HL-60 (cell line): ENCODE measurements around the gene SLAIN2.

Source experiments
- GABPA ChIP-seq: IDR thresholded peaks from 2 replicates; pipeline ENCODE4 v1.6.1; 2012; ENCODE audit warnings: low read depth
- POLR2AphosphoS5 ChIP-seq: IDR thresholded peaks from 2 replicates; pipeline ENCODE4 v1.6.1; 2012; ENCODE audit warnings: low read depth
- SPI1 ChIP-seq: IDR thresholded peaks from 2 replicates; pipeline ENCODE4 v1.6.1; 2012; ENCODE audit warnings: low read depth, mild to moderate bottlenecking, borderline replicate concordance
- TF ChIP-seq, protein P1 (sequence below): IDR thresholded peaks from one replicate; pipeline ENCODE4 v1.5.1; 2011; ENCODE audit warnings: low read length, control low read depth, inconsistent platforms; ENCODE audit not compliant: insufficient read depth
- TF ChIP-seq, protein P2 (sequence below): IDR thresholded peaks from 2 replicates; pipeline ENCODE4 v1.6.1; 2012; ENCODE audit warnings: low read depth; ENCODE audit not compliant: insufficient replicate concordance

DNA sequence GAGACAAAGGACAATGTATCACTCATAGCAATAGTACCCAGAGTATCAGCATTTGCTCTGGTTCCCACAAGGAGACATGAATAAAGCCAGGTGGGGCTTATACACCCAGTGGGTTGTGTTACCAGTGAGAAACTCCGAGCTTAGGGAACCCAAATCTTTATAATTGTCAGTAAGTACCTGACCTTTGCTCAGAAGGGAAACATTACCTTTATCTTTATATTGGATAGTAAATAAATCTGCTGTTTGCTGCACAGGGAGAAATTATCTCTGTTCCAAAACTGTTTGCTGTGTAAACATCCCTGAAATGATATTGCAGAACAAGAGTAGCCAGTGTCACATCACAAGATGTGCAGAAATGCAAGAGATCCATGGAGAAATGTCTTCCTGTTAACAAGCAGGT, 12.1 kb upstream of the SLAIN2 start:
- TF ChIP-seq POLR2AphosphoS5, result no peak
- TF ChIP-seq, protein P1, sequence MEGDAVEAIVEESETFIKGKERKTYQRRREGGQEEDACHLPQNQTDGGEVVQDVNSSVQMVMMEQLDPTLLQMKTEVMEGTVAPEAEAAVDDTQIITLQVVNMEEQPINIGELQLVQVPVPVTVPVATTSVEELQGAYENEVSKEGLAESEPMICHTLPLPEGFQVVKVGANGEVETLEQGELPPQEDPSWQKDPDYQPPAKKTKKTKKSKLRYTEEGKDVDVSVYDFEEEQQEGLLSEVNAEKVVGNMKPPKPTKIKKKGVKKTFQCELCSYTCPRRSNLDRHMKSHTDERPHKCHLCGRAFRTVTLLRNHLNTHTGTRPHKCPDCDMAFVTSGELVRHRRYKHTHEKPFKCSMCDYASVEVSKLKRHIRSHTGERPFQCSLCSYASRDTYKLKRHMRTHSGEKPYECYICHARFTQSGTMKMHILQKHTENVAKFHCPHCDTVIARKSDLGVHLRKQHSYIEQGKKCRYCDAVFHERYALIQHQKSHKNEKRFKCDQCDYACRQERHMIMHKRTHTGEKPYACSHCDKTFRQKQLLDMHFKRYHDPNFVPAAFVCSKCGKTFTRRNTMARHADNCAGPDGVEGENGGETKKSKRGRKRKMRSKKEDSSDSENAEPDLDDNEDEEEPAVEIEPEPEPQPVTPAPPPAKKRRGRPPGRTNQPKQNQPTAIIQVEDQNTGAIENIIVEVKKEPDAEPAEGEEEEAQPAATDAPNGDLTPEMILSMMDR, result no peak
- TF ChIP-seq, protein P2, sequence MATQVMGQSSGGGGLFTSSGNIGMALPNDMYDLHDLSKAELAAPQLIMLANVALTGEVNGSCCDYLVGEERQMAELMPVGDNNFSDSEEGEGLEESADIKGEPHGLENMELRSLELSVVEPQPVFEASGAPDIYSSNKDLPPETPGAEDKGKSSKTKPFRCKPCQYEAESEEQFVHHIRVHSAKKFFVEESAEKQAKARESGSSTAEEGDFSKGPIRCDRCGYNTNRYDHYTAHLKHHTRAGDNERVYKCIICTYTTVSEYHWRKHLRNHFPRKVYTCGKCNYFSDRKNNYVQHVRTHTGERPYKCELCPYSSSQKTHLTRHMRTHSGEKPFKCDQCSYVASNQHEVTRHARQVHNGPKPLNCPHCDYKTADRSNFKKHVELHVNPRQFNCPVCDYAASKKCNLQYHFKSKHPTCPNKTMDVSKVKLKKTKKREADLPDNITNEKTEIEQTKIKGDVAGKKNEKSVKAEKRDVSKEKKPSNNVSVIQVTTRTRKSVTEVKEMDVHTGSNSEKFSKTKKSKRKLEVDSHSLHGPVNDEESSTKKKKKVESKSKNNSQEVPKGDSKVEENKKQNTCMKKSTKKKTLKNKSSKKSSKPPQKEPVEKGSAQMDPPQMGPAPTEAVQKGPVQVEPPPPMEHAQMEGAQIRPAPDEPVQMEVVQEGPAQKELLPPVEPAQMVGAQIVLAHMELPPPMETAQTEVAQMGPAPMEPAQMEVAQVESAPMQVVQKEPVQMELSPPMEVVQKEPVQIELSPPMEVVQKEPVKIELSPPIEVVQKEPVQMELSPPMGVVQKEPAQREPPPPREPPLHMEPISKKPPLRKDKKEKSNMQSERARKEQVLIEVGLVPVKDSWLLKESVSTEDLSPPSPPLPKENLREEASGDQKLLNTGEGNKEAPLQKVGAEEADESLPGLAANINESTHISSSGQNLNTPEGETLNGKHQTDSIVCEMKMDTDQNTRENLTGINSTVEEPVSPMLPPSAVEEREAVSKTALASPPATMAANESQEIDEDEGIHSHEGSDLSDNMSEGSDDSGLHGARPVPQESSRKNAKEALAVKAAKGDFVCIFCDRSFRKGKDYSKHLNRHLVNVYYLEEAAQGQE, result no peak
- no peak for TF ChIP-seq GABPA
- no peak for TF ChIP-seq SPI1
